Measurements from ENCODE around the gene WDR36.
"Not testable (repeated sequence)": the region's sequence is repeated elsewhere in the genome, so short reads cannot be mapped to it uniquely, and the experiment has no call there.

WDR36 gene

DNA sequence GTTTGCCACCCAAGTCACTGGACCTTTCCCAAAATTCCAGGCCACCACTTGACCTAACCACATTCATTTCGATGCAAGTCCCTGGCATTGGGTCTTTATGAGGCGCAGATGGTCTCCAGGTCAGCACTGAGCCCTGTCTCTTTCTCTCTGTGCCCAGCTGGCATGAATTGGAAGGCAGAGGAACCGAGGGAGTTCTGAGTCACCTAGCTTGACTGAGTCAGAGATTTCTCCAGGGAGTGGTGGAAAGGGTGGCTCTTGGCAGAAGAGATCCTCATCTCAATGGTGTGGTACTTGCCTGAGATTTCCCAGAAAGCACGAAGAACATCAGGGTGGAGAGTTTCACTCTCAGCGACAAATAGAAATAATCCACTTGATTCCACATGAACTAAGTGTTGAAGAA, 43.8 kb downstream of the WDR36 start:
- peak; percentile 34 for DNase-seq (ENCODE audit: low read depth)

- no peak for DNase-seq (ENCODE audit: low read depth)
Measured at GRCh38 chr5:111138096-111138495, 45.9 kb downstream of the WDR36 start.

GRCh38 chr5:111141471-111141870, 49.3 kb downstream of the WDR36 start:
- DNase-seq (ENCODE audit: low read depth), result not testable (repeated sequence)

GRCh38 chr5:111142932-111143331, 50.8 kb downstream of the WDR36 start:
- DNase-seq (ENCODE audit: low read depth), result no peak

DNA sequence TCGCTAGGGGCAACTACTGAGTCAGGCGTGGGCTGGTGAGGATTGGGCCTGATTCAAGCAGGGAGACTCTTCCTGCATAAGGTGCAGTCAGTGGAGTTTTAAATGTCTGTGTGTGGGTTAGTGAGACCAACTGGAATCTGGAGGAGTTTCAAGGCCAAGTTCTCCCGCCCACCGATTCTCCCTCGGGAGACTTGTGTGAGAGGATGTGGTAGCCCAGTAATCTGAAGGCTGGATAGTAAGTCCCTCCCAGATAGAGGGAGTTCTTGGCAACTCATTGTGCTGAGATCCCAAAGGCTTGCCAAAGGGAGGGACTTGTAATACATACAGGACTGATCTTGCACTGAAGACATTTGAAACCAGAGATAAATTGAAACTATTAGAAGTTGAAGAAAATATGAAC, 51.8 kb downstream of the WDR36 start:
- DNase-seq (ENCODE audit: low read depth), result peak; percentile 78

- no peak for DNase-seq (ENCODE audit: low read depth)
Measured at GRCh38 chr5:111144352-111144930, 52.3 kb downstream of the WDR36 start.

GRCh38 chr5:111146053-111146452, 53.9 kb downstream of the WDR36 start:
- DNase-seq (ENCODE audit: low read depth), result no peak

- DNase-seq (ENCODE audit: low read depth), result no peak
Measured at GRCh38 chr5:111147502-111147901, 55.4 kb downstream of the WDR36 start.

GRCh38 chr5:111151998-111152397, 59.9 kb downstream of the WDR36 start:
- no peak for DNase-seq (ENCODE audit: low read depth)

- no peak for DNase-seq (ENCODE audit: low read depth)
Measured at GRCh38 chr5:111153483-111153882, 61.3 kb downstream of the WDR36 start.

DNA sequence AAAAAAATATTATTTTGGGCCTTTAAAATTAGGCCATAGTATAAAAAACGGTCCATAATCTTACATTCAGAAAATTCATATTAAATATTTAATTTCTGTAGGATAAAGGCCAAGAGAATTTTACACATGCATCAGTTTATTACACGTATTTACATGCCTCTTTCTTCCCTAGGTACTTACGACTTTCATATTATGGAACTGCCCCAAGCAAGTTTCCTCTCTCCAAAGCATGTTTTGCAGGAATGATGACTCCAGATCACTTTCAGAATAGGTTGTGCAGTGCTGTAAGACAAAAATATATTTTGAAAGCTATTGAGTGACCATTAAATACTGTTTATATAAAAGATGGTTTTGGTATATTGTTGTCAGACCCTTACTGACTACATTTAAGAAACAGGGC, 61.8 kb downstream of the WDR36 start:
- no peak for DNase-seq (ENCODE audit: low read depth)

- DNase-seq (ENCODE audit: low read depth), result peak; percentile 82
Measured at GRCh38 chr5:111158105-111158744, 66.1 kb downstream of the WDR36 start.

- DNase-seq (ENCODE audit: low read depth), result no peak
Measured at GRCh38 chr5:111159845-111160244, 67.7 kb downstream of the WDR36 start.

GRCh38 chr5:111163000-111163399, 70.9 kb downstream of the WDR36 start:
- peak; percentile 12 for DNase-seq (ENCODE audit: low read depth)

- no peak for DNase-seq (ENCODE audit: low read depth)
Measured at GRCh38 chr5:111165058-111165457, 72.9 kb downstream of the WDR36 start.

- DNase-seq (ENCODE audit: low read depth), result no peak
Measured at GRCh38 chr5:111167551-111167950, 75.4 kb downstream of the WDR36 start.

GRCh38 chr5:111168608-111169007, 76.5 kb downstream of the WDR36 start:
- no peak for DNase-seq (ENCODE audit: low read depth)

GRCh38 chr5:111169269-111169668, 77.1 kb downstream of the WDR36 start:
- no peak for DNase-seq (ENCODE audit: low read depth)

- DNase-seq (ENCODE audit: low read depth), result no peak
Measured at GRCh38 chr5:111170279-111170678, 78.1 kb downstream of the WDR36 start.

GRCh38 chr5:111172504-111172903, 80.4 kb downstream of the WDR36 start:
- DNase-seq (ENCODE audit: low read depth), result no peak

- DNase-seq (ENCODE audit: low read depth), result peak; percentile 34
Measured at GRCh38 chr5:111173476-111173875, 81.3 kb downstream of the WDR36 start.
